ENCODE data around the gene SLC7A4. TPM values are rescaled to one million over a fixed set of nuclear protein-coding genes. Genes with fewer than 3 reads are reported as not detected.
"Not testable (repeated sequence)": the region's sequence is repeated elsewhere in the genome, so short reads cannot be mapped to it uniquely, and the experiment has no call there.

SLC7A4 gene
- total RNA-seq, 1 donor: not detected

- H3K4me3 ChIP-seq (ENCODE audit: low read length): no peak overlapping the region
- H3K4me1 ChIP-seq (ENCODE audit: insufficient read depth, low read length): peaks cover 8% of the 10 kb centered on the region
- H3K27me3 ChIP-seq (ENCODE audit: insufficient read depth, low read length): no peaks in the 10 kb centered on the region
- H3K9me3 ChIP-seq (ENCODE audit: low read depth, low read length): no peaks in the 10 kb centered on the region
Observed at GRCh38 chr22:21051831-21052400, 19.6 kb upstream of the SLC7A4 start.

- no peak overlapping the region for H3K4me3 ChIP-seq (ENCODE audit: low read length)
- H3K27me3 ChIP-seq (ENCODE audit: insufficient read depth, low read length): no peaks in the 10 kb centered on the region
- H3K9me3 ChIP-seq (ENCODE audit: low read depth, low read length): no peaks in the 10 kb centered on the region
- peaks cover 8% of the 10 kb centered on the region for H3K4me1 ChIP-seq (ENCODE audit: insufficient read depth, low read length)
Observed at GRCh38 chr22:21051145-21051830, 18.9 kb upstream of the SLC7A4 start.

GRCh38 chr22:21048965-21049364, 16.6 kb upstream of the SLC7A4 start:
- not testable (repeated sequence) for H3K9me3 ChIP-seq (ENCODE audit: low read depth, low read length)

GRCh38 chr22:21048448-21048847, 16.1 kb upstream of the SLC7A4 start:
- H3K9me3 ChIP-seq (ENCODE audit: low read depth, low read length); H3K27me3 ChIP-seq (ENCODE audit: insufficient read depth, low read length); H3K4me3 ChIP-seq (ENCODE audit: low read length): not testable (repeated sequence)
- peaks cover 16% of the 10 kb centered on the region for H3K4me1 ChIP-seq (ENCODE audit: insufficient read depth, low read length)

More at GRCh38 chr22:21048965-21049364, 16.6 kb upstream of the SLC7A4 start:
- not testable (repeated sequence) for H3K27me3 ChIP-seq (ENCODE audit: insufficient read depth, low read length); H3K4me3 ChIP-seq (ENCODE audit: low read length)
- peaks cover 16% of the 10 kb centered on the region for H3K4me1 ChIP-seq (ENCODE audit: insufficient read depth, low read length)

DNA sequence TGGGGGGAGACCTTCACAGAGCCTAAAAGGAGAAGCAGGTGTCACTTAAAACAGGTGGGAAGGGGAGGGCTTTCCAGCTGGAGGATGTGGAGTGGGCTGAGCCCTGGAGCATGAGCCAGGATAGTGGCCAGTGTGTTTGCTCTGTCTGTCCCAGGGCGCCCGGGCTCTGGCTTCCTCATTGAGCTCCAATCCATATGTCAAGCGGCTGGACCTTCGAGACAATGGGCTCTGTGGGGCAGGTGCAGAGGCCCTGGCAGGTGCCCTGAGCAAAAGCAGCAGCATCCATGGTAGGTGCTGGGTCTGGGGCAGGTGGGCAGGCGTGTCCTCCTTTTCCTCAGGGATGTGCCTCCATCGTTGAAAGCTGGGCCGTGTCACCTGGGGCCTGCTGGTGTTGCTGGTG, 15.4 kb upstream of the SLC7A4 start:
- Histone ChIP-seq H3K4me3 (ENCODE audit: low read length) (no peak overlapping the region), H3K9me3 (ENCODE audit: low read depth, low read length) (no peaks in the 10 kb centered on the region), H3K4me1 (ENCODE audit: insufficient read depth, low read length) (peaks cover 16% of the 10 kb centered on the region), H3K27me3 (ENCODE audit: insufficient read depth, low read length) (peaks cover 6% of the 10 kb centered on the region)

DNA sequence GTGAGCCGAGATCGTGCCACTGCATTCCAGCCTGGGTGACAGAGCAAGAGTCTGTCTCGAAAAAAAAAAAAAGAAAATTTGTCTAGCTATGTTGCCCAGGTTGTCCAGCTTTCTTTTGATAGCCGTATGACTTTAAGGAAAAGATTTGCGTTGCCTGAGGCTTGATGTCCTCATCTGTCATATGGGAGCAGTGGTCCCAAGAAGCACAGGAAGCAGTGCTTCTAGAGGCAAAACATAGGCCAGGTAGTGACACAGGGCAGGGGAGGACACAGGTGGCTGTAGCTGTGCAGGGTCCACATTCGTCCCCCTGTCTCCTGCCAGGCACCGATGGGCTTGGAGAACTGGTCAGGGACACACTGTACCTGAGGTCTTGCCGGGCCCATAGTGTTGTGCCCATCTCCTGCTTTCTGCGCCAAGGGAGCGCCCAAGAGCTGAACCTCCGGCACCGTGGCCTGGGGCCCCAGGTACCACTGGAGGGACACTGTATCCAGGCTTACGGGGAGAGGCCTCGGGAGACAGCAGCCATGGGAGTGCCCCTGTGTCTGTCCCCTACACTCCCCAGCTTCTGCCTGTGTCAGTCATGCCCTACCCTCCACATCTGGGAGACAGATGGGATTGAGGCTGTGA, 14.8 kb upstream of the SLC7A4 start:
- Histone ChIP-seq H3K4me3 (ENCODE audit: low read length) (no peak overlapping the region), H3K4me1 (ENCODE audit: insufficient read depth, low read length) (peaks cover 16% of the 10 kb centered on the region), H3K27me3 (ENCODE audit: insufficient read depth, low read length) (peaks cover 6% of the 10 kb centered on the region), H3K9me3 (ENCODE audit: low read depth, low read length) (no peaks in the 10 kb centered on the region)

DNA sequence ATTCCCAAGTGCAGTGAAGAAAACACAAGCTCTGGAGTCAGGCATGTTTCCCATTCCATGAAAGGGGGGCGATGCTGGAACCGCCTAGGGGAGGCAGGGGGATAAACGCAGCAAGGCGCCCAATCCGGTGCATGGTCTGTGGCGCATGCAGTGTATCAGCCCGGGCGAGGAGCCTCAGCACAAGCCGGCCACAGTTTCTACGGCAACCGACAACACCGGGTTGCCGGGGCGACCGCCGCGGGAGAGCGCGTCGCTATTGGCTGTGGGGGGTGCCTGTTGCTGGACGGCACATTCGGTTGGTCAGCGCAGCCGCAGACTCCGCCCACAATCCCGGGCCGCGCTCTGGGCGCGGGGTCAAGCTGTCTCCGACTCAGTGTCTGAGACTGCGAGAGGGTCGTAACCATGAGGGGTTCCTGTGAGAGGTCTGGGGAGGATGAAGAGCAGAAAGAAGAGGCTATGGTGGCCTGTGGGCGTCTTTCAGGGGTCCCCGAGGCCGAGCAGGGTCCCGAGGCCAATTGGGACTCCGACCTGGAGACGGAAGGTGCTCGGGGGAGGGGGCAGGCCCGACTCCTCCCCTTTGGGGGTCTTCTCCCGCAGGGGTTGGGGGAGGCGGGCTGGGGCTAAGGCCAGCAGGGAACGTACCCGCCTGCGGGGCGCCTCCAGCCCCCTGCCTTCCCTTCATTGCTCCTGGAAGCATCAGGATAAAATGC, 13.4 kb upstream of the SLC7A4 start, which contains the start of gene LRRC74B:
LRRC74B (plus strand) TSS at position 362 of the 710 bp plus-strand sequence; CDS start at position 403, 41 bp downstream.
- Histone ChIP-seq H3K4me3 (ENCODE audit: low read length) (no peak within 1 kb of the TSS), H3K4me1 (ENCODE audit: insufficient read depth, low read length) (peaks cover 16% of the 10 kb centered on the region), H3K27me3 (ENCODE audit: insufficient read depth, low read length) (peaks cover 6% of the 10 kb centered on the region), H3K9me3 (ENCODE audit: low read depth, low read length) (no peaks in the 10 kb centered on the region)

- no peak overlapping the region for H3K4me3 ChIP-seq (ENCODE audit: low read length)
- H3K9me3 ChIP-seq (ENCODE audit: low read depth, low read length): no peaks in the 10 kb centered on the region
- H3K4me1 ChIP-seq (ENCODE audit: insufficient read depth, low read length): peaks cover 16% of the 10 kb centered on the region
- H3K27me3 ChIP-seq (ENCODE audit: insufficient read depth, low read length): peaks cover 6% of the 10 kb centered on the region
Observed at GRCh38 chr22:21044931-21045584, 12.7 kb upstream of the SLC7A4 start.

- Histone ChIP-seq H3K27me3 (ENCODE audit: insufficient read depth, low read length) (peaks cover 6% of the 10 kb centered on the region), H3K4me1 (ENCODE audit: insufficient read depth, low read length) (peaks cover 16% of the 10 kb centered on the region), H3K9me3 (ENCODE audit: low read depth, low read length) (no peaks in the 10 kb centered on the region), H3K4me3 (ENCODE audit: low read length) (no peak overlapping the region)
Observed at GRCh38 chr22:21043860-21044535, 11.6 kb upstream of the SLC7A4 start.

- Histone ChIP-seq H3K4me1 (ENCODE audit: insufficient read depth, low read length) (peaks cover 16% of the 10 kb centered on the region), H3K27me3 (ENCODE audit: insufficient read depth, low read length) (peaks cover 6% of the 10 kb centered on the region), H3K9me3 (ENCODE audit: low read depth, low read length) (no peaks in the 10 kb centered on the region), H3K4me3 (ENCODE audit: low read length) (no peak overlapping the region)
Observed at GRCh38 chr22:21042978-21043859, 10.9 kb upstream of the SLC7A4 start.

GRCh38 chr22:21041937-21042336, 9.6 kb upstream of the SLC7A4 start:
- Histone ChIP-seq H3K4me3 (ENCODE audit: low read length) (no peak overlapping the region), H3K9me3 (ENCODE audit: low read depth, low read length) (no peaks in the 10 kb centered on the region), H3K27me3 (ENCODE audit: insufficient read depth, low read length) (peaks cover 6% of the 10 kb centered on the region), H3K4me1 (ENCODE audit: insufficient read depth, low read length) (peaks cover 16% of the 10 kb centered on the region)

DNA sequence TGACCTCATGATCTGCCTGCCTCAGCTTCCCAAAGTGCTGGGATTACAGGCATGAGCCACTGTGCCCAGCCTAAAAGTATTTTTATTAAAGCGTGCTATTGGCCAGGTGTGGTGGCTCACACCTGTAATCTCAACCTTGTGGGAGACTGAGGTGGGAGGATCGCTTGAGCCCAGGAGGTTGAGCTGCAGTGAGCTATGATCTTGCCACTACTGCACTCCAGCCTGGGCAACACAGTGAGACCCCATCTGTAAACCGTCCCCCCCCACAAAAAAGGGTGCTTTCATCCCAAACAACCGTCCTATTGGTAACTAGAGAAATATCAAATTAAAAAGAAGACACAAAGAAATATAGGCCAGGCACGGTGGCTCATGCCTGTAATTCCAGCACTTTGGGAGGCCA, 6.8 kb upstream of the SLC7A4 start:
- H3K4me1 ChIP-seq (ENCODE audit: insufficient read depth, low read length); H3K4me3 ChIP-seq (ENCODE audit: low read length); H3K9me3 ChIP-seq (ENCODE audit: low read depth, low read length); H3K27me3 ChIP-seq (ENCODE audit: insufficient read depth, low read length): not testable (repeated sequence)

DNA sequence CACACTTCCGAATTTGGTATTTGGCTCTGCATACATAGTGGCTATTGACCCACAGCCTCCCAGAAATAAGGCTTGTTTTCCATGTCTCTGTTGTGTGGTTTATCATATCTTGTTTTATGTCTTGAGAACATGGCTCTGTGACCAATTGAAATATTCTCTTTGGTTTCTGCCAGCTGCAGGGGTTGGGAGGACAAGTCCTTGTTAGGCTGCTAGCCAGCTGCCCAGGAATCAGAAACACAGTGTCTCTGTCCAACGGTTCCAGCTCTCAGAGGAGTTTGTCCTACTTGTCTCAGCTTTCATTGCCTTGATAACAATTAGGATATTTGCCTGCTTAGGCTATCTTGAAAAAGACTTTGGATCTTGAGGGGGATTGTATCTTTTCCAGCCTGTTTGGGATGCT, 6.0 kb upstream of the SLC7A4 start:
- Histone ChIP-seq H3K4me3 (ENCODE audit: low read length) (no peak overlapping the region), H3K4me1 (ENCODE audit: insufficient read depth, low read length) (no peaks in the 10 kb centered on the region), H3K9me3 (ENCODE audit: low read depth, low read length) (no peaks in the 10 kb centered on the region), H3K27me3 (ENCODE audit: insufficient read depth, low read length) (peaks cover 8% of the 10 kb centered on the region)

DNA sequence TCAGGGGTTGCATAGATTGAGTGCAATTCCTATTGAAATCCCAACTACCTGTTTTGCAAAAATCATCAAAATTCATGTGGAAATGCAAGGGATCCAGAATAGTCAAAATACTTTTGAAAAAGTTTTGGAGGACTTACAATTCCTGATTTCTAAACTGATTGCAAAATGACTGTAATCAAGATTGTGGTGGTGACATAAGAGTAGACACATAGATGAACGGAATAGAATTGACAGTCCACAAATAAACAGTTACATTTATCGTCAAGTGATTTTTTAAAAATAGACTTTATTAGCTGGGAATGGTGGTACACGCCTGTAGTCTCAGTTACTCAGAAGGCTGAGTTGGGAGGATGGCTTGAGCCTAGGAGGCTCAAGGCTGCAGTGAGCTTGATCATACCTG, 2.6 kb upstream of the SLC7A4 start:
- Histone ChIP-seq H3K4me1 (ENCODE audit: insufficient read depth, low read length) (no peaks in the 10 kb centered on the region), H3K4me3 (ENCODE audit: low read length) (no peak overlapping the region), H3K9me3 (ENCODE audit: low read depth, low read length) (no peaks in the 10 kb centered on the region), H3K27me3 (ENCODE audit: insufficient read depth, low read length) (peaks cover 6% of the 10 kb centered on the region)

All from mononuclear cell (primary cell).